ENCODE results near the gene LILRB5. TPM values are rescaled to one million over a fixed set of nuclear protein-coding genes. Genes with fewer than 3 reads are reported as not detected.

The LILRB5 gene
- total and polyA plus RNA-seq, 9 of the 15 experiments (the other 6 are each of a cell fraction or from before 2014, with no cell fraction given), result not detected

- Histone ChIP-seq H2AFZ (ENCODE audit: low read depth, low read length) (no peak overlapping the region), H3K27ac (ENCODE audit: extremely low read depth, low read depth, low read length) (no peak overlapping the region), H4K20me1 (replicated peaks; ENCODE audit: control insufficient read depth, insufficient read depth, low read length) (0 out of 2 replicates have a peak, but pooled peaks cover 4% of the 10 kb centered on the region), H3K9ac (ENCODE audit: insufficient read depth in 1 of 2, low read depth in 2 of 2, low read length in 2 of 2) (no peak overlapping the region), H3K4me1 (replicated peaks in 1 of 2; ENCODE audit: control insufficient read depth in 2 of 2, insufficient read depth in 2 of 2, low read length in 2 of 2) (no peaks in the 10 kb centered on the region), H3K4me2 (ENCODE audit: insufficient read depth, low read length) (no peak overlapping the region), H3K9me1 (ENCODE audit: control insufficient read depth, insufficient read depth, low read length) (no peaks in the 10 kb centered on the region), H3K79me2 (ENCODE audit: control insufficient read depth, insufficient read depth, low read length) (no peaks in the 10 kb centered on the region), H3K27me3 (ENCODE audit: control insufficient read depth in 2 of 2, insufficient read depth in 2 of 2, low read length in 2 of 2) (peaks cover 4 to 22% of the 10 kb centered on the region in 2 experiments; a peak in 2 of 5 replicates), H3K4me3 (no peak overlapping the region), H3K36me3 (ENCODE audit: control insufficient read depth, insufficient read depth, low read length) (no peaks in the 10 kb centered on the region), H3K9me3 (replicated peaks; ENCODE audit: control insufficient read depth, insufficient read depth, low read depth, low read length) (no peaks in the 10 kb centered on the region)
- no peak for FAIRE-seq
- no TSS peak for BruUV-seq (replicated peaks)
- intact Hi-C loops (cut with micrococcal nuclease) (no loop called here), in situ Hi-C loops (cut with MboI) (no loop called here)
- ChIA-PET POLR2A (no interaction called here), CTCF (ENCODE audit: low intra/inter-chr PET ratio) (no interaction called here)
- no peak for DNase-seq (ENCODE audit: extremely low read depth in 1 of 4, low spot score in 3 of 4)
- ATAC-seq, result no peak
- 0% methylated on average over 4 of the region's 4 CpGs for WGBS (ENCODE audit: insufficient coverage, low coverage, missing lambda C conversion rate)
- no peak for TF ChIP-seq BRF2 (IDR thresholded peaks at IDR 0.05; ENCODE audit: borderline replicate concordance, insufficient read depth, insufficient read length)
- TF ChIP-seq ARID4B (CRISPR knock-in tag; IDR thresholded peaks at IDR 0.05), result no peak
- no peak for TF ChIP-seq NR0B1 (IDR thresholded peaks at IDR 0.05; ENCODE audit: partially characterized antibody)
- TF ChIP-seq ZNF395 (CRISPR knock-in tag; IDR thresholded peaks at IDR 0.05), result no peak
- no peak for TF ChIP-seq ZNF224 (CRISPR knock-in tag; IDR thresholded peaks at IDR 0.05)
- TF ChIP-seq MAFF (IDR thresholded peaks at IDR 0.05; ENCODE audit: low read length), result no peak
- TF ChIP-seq WHSC1 (IDR thresholded peaks at IDR 0.05; ENCODE audit: low read length), result no peak
- no peak for TF ChIP-seq NBN (IDR thresholded peaks at IDR 0.05; ENCODE audit: low read depth)
- no peak for TF ChIP-seq GMEB1 (CRISPR knock-in tag; IDR thresholded peaks at IDR 0.05)
- TF ChIP-seq ZNF655 (CRISPR knock-in tag; IDR thresholded peaks at IDR 0.05), result no peak
These were observed 45.2 kb upstream of the LILRB5 start for GRCh38 chr19:54302257-54302656.
